Osteocyte (in vitro differentiated cells): ENCODE results near the gene HSD17B4. TPM values are rescaled to one million over a fixed set of nuclear protein-coding genes. Genes with fewer than 3 reads are reported as not detected.
"Not testable (repeated sequence)": the region's sequence is repeated elsewhere in the genome, so short reads cannot be mapped to it uniquely, and the experiment has no call there.

Source experiments
- DNase-seq: peaks from one replicate; pipeline ENCODE4 v3.0.0; 2021; ENCODE audit warnings: mixed read lengths; ENCODE audit not compliant: unreplicated experiment; ENCODE audit errors: extremely low spot score
- H3K27ac Mint-ChIP-seq: one replicate; pipeline ENCODE4 v1.8.0; 2021; ENCODE audit warnings: mild to moderate bottlenecking, mixed read lengths; ENCODE audit not compliant: unreplicated experiment
- H3K27me3 Mint-ChIP-seq: one replicate; pipeline ENCODE4 v1.8.0; 2021; ENCODE audit warnings: mixed read lengths; ENCODE audit not compliant: unreplicated experiment
- H3K36me3 Mint-ChIP-seq: one replicate; pipeline ENCODE4 v1.8.0; 2021; ENCODE audit warnings: mixed read lengths; ENCODE audit not compliant: unreplicated experiment
- H3K4me1 Mint-ChIP-seq: one replicate; pipeline ENCODE4 v1.8.0; 2021; ENCODE audit warnings: mixed read lengths; ENCODE audit not compliant: unreplicated experiment
- H3K4me3 Mint-ChIP-seq: one replicate; pipeline ENCODE4 v1.8.0; 2021; ENCODE audit warnings: mild to moderate bottlenecking, moderate library complexity, mixed read lengths; ENCODE audit not compliant: unreplicated experiment
- H3K9me3 Mint-ChIP-seq: one replicate; pipeline ENCODE4 v1.8.0; 2021; ENCODE audit warnings: mixed read lengths; ENCODE audit not compliant: unreplicated experiment
- total RNA-seq: library from RNA; stranded (reverse); gene quantifications from 2 replicates; pipeline ENCODE4 v1.2.1, GENCODE V29; 2021
- TF ChIP-seq, protein P1 (sequence below): fragments of 200-600 bp; sonication (generic); IDR thresholded peaks from 2 replicates; pipeline ENCODE4 v1.5.0; 2021; ENCODE audit warnings: antibody characterized with exemption, mild to moderate bottlenecking, moderate library complexity

HSD17B4 gene
- total RNA-seq, 1 donor from 2014 or later = 100 TPM

GRCh38 chr5:119484884-119485283 is 32.6 kb downstream of the HSD17B4 start:
- TF ChIP-seq, protein P1, sequence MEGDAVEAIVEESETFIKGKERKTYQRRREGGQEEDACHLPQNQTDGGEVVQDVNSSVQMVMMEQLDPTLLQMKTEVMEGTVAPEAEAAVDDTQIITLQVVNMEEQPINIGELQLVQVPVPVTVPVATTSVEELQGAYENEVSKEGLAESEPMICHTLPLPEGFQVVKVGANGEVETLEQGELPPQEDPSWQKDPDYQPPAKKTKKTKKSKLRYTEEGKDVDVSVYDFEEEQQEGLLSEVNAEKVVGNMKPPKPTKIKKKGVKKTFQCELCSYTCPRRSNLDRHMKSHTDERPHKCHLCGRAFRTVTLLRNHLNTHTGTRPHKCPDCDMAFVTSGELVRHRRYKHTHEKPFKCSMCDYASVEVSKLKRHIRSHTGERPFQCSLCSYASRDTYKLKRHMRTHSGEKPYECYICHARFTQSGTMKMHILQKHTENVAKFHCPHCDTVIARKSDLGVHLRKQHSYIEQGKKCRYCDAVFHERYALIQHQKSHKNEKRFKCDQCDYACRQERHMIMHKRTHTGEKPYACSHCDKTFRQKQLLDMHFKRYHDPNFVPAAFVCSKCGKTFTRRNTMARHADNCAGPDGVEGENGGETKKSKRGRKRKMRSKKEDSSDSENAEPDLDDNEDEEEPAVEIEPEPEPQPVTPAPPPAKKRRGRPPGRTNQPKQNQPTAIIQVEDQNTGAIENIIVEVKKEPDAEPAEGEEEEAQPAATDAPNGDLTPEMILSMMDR = no peak
- H3K4me3 Mint-ChIP-seq = no peak overlapping the region
- H3K27me3 Mint-ChIP-seq = no peaks in the 10 kb centered on the region
- no peaks in the 10 kb centered on the region for H3K4me1 Mint-ChIP-seq
- H3K27ac Mint-ChIP-seq = no peak overlapping the region
- no peaks in the 10 kb centered on the region for H3K9me3 Mint-ChIP-seq
- H3K36me3 Mint-ChIP-seq = peaks cover 33% of the 10 kb centered on the region
- DNase-seq = no peak

DNA sequence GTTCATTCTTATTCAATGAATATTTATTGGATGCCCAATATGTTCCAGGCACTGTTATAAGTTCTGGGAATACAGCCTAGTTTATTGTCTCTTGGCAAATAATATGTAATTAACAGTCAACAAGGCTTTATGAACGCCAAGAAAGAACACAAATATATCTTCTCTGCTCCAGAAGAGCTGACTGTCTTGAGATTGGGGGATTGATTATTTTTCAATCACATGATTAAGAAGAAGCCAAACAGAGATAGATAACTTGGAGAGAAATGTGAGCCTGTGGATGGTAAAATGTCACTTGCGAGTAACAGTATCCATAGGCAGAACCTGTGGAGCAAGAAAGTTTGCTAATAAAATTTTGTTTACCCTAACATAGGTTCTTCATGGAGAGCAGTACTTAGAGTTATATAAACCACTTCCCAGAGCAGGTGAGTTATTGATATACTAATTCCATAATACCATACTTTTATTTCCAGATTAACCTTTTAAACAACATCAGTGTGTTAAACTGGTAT is 49.4 kb downstream of the HSD17B4 start:
- TF ChIP-seq, protein P1 = no peak
- Mint-ChIP-seq H3K9me3 (peaks cover 19% of the 10 kb centered on the region), H3K4me1 (no peaks in the 10 kb centered on the region), H3K4me3 (no peak overlapping the region), H3K36me3 (peaks cover 40% of the 10 kb centered on the region), H3K27ac (no peak overlapping the region), H3K27me3 (no peaks in the 10 kb centered on the region)
- DNase-seq = no peak

DNA sequence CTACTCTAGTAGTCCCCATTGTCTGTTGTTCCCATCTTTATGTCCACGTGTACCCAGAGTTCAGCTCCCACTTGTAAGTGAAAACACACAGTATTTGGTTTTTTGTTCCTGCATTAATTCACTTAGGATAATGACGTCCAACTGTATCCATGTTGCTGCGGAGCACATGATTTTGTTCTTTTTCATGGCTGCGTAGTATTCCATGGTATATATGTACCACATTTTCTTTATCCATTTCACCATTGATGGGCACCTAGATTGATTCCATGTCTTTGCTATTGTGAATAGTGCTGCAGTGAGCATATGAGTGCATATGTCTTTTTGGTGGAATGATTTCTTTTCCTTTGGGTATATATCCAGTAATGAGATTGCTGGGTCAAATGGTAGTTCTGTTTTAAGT is 51.6 kb downstream of the HSD17B4 start:
- not testable (repeated sequence) for H3K4me3 Mint-ChIP-seq, DNase-seq, H3K4me1 Mint-ChIP-seq, H3K27ac Mint-ChIP-seq, H3K27me3 Mint-ChIP-seq
- Mint-ChIP-seq H3K36me3 (peaks cover 45% of the 10 kb centered on the region), H3K9me3 (peaks cover 19% of the 10 kb centered on the region)

DNA sequence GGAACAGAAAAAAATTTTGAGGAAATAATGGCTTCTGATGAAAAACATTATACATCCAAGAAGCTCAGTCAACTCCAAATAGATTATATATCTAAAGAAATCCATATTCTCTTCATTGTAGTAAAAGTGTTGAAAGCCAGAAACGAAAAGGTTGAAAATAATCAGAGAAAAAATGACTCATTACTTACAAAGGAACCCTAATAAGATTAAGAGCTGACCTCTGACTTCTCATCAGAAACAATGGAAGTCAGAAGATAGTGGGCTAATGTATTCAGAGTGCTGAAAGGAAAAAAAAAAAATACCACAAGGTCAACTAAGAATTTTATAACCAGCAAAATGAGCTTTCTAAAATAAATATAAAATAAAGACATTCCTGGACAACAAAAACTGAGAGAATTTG is 60.0 kb downstream of the HSD17B4 start:
- no peak for DNase-seq
- peaks cover 14% of the 10 kb centered on the region for H3K9me3 Mint-ChIP-seq
- peaks cover 45% of the 10 kb centered on the region for H3K36me3 Mint-ChIP-seq
- H3K27ac Mint-ChIP-seq = no peak overlapping the region
- TF ChIP-seq, protein P1 = no peak
- H3K4me3 Mint-ChIP-seq = no peak overlapping the region
- peaks cover 15% of the 10 kb centered on the region for H3K4me1 Mint-ChIP-seq
- no peaks in the 10 kb centered on the region for H3K27me3 Mint-ChIP-seq

DNA sequence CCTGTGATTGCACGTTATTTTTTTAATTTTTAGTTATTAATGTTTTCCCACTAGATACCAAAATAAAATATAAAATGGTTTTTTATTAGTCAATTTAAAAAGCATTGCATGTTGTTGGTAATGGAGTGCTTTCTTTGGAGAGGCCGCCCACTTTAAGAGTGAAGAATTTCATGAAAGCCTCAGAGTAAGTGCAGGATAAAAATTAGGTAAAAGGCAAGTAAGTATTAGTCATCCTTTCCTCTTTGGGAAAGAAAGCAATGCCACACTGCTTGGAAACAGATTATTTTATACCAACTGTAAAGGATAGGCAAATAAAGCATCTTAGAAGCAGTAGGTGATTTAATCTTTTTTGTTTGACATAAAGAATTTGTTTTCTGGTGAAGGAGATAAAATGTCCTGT is 62.9 kb downstream of the HSD17B4 start:
- Mint-ChIP-seq H3K9me3 (peaks cover 14% of the 10 kb centered on the region), H3K27ac (no peak overlapping the region), H3K36me3 (peaks cover 42% of the 10 kb centered on the region), H3K27me3 (no peaks in the 10 kb centered on the region), H3K4me3 (no peak overlapping the region), H3K4me1 (peaks cover 15% of the 10 kb centered on the region)
- DNase-seq = no peak
- TF ChIP-seq, protein P1 = no peak

DNA sequence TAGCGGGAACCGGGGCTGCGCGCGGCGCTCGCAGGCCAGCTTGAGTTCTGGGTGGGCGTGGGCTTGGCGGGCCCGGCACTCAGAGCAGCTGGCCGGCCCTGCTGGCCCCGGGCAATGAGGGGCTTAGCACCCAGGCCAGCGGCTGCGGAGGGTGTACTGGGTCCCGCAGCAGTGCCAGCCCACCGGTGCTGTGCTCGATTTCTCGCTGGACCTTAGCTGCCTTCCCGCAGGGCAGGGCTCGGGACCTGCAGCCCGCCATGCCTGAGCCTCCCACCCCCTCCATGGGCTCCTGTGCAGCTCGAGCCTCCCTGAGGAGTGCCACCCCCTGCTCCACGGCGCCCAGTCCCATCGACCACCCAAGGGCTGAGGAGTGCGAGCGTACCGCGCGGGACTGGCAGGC is 64.8 kb downstream of the HSD17B4 start:
- not testable (repeated sequence) for H3K27me3 Mint-ChIP-seq, DNase-seq, H3K27ac Mint-ChIP-seq, H3K4me3 Mint-ChIP-seq
- Mint-ChIP-seq H3K4me1 (peaks cover 15% of the 10 kb centered on the region), H3K36me3 (peaks cover 36% of the 10 kb centered on the region), H3K9me3 (peaks cover 10% of the 10 kb centered on the region)
